ENCODE results near the gene PHC1.

Gene PHC1

GRCh38 chr12:8958066-8958465 is 43.8 kb downstream of the PHC1 start:
- DNase-seq (ENCODE audit: low read depth), result no peak
- H3K4me3 ChIP-seq (ENCODE audit: low read depth, low read length), result no peak overlapping the region
- no peak for TF ChIP-seq CTCF (IDR thresholded peaks at IDR 0.05; ENCODE audit: low read depth, low read length, missing control alignments)

GRCh38 chr12:8960176-8960575 is 45.9 kb downstream of the PHC1 start:
- no peak overlapping the region for H3K4me3 ChIP-seq (ENCODE audit: low read depth, low read length)
- no peak for DNase-seq (ENCODE audit: low read depth)
- TF ChIP-seq CTCF (IDR thresholded peaks at IDR 0.05; ENCODE audit: low read depth, low read length, missing control alignments), result no peak

- DNase-seq (ENCODE audit: low read depth), result no peak
- TF ChIP-seq CTCF (IDR thresholded peaks at IDR 0.05; ENCODE audit: low read depth, low read length, missing control alignments), result no peak
- no peak overlapping the region for H3K4me3 ChIP-seq (ENCODE audit: low read depth, low read length)
These were observed 54.5 kb downstream of the PHC1 start for GRCh38 chr12:8968761-8969160.

- no peak for DNase-seq (ENCODE audit: low read depth)
- TF ChIP-seq CTCF (IDR thresholded peaks at IDR 0.05; ENCODE audit: low read depth, low read length, missing control alignments), result no peak
- H3K4me3 ChIP-seq (ENCODE audit: low read depth, low read length), result no peak overlapping the region
These were observed 55.6 kb downstream of the PHC1 start for GRCh38 chr12:8969861-8970411.

GRCh38 chr12:8970432-8970831 is 56.1 kb downstream of the PHC1 start:
- no peak for TF ChIP-seq CTCF (IDR thresholded peaks at IDR 0.05; ENCODE audit: low read depth, low read length, missing control alignments)
- H3K4me3 ChIP-seq (ENCODE audit: low read depth, low read length), result no peak overlapping the region
- no peak for DNase-seq (ENCODE audit: low read depth)

- no peak for TF ChIP-seq CTCF (IDR thresholded peaks at IDR 0.05; ENCODE audit: low read depth, low read length, missing control alignments)
- no peak for DNase-seq (ENCODE audit: low read depth)
- H3K4me3 ChIP-seq (ENCODE audit: low read depth, low read length), result no peak overlapping the region
These were observed 65.8 kb downstream of the PHC1 start for GRCh38 chr12:8980137-8980536.

- no peak overlapping the region for H3K4me3 ChIP-seq (ENCODE audit: low read depth, low read length)
- no peak for DNase-seq (ENCODE audit: low read depth)
- TF ChIP-seq CTCF (IDR thresholded peaks at IDR 0.05; ENCODE audit: low read depth, low read length, missing control alignments), result no peak
These were observed 71.0 kb downstream of the PHC1 start for GRCh38 chr12:8985213-8985754.

All from GM12864 (cell line).